ENCODE results near the gene TNS3. TPM values are rescaled to one million over a fixed set of nuclear protein-coding genes. Genes with fewer than 3 reads are reported as not detected.

Gene TNS3
- total RNA-seq, 1 donor from 2014 or later, result 168 TPM

DNA sequence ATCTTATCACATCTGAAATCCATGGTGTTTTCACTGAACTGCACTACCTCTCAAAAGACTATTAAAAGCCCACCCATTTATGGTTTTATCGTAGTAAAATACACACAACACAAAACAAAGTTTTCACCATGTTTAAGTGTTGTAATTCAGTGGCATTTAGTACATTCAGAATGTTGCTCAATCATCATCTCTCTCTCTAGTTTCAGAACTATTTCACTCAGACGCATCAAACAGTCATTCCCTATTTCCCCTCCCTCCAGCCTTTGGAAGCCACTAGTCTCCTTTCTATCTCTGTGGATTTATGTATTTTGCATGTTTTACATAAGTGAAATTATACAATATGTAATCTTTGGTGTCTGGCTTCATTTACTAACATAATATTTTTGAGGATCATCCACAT lies 332.6 kb downstream of the TNS3 start:
- H3K4me1 ChIP-seq, result peaks cover 10% of the 10 kb centered on the region
- H3K27me3 ChIP-seq, result no peaks in the 10 kb centered on the region
- no peak overlapping the region for H3K27ac ChIP-seq
- DNase-seq, result no peak
- TF ChIP-seq, protein P1, sequence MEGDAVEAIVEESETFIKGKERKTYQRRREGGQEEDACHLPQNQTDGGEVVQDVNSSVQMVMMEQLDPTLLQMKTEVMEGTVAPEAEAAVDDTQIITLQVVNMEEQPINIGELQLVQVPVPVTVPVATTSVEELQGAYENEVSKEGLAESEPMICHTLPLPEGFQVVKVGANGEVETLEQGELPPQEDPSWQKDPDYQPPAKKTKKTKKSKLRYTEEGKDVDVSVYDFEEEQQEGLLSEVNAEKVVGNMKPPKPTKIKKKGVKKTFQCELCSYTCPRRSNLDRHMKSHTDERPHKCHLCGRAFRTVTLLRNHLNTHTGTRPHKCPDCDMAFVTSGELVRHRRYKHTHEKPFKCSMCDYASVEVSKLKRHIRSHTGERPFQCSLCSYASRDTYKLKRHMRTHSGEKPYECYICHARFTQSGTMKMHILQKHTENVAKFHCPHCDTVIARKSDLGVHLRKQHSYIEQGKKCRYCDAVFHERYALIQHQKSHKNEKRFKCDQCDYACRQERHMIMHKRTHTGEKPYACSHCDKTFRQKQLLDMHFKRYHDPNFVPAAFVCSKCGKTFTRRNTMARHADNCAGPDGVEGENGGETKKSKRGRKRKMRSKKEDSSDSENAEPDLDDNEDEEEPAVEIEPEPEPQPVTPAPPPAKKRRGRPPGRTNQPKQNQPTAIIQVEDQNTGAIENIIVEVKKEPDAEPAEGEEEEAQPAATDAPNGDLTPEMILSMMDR (IDR thresholded peaks at IDR 0.05), result no peak
- H3K4me3 ChIP-seq, result no peak overlapping the region
- H3K36me3 ChIP-seq, result no peaks in the 10 kb centered on the region
- intact Hi-C loops (cut with DNase I), result no loop called here
- no peaks in the 10 kb centered on the region for H3K9me3 ChIP-seq
- ATAC-seq, result no peak

DNA sequence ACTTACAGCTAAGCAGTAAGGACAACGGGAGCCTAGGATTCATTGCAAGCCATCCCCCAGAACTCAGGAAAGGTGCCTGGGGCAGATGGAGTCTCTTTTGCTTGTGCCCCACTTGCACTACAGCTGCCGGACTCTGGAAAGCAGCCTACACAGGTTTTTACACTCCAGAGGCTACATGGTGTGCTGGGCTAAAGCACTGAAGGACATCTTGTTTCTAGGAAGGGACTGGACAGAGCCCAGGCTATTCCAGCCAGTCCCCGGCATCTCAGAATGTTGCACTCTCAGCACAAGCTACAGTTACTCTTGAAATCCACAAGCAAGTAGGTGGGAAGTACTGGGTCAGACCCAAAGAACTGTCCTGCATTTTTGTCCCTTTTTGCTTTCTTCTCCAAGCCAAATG lies 333.1 kb downstream of the TNS3 start:
- no peak overlapping the region for H3K27ac ChIP-seq
- ATAC-seq (no peak), DNase-seq (no peak)
- H3K36me3 ChIP-seq, result no peaks in the 10 kb centered on the region
- H3K27me3 ChIP-seq, result no peaks in the 10 kb centered on the region
- no peaks in the 10 kb centered on the region for H3K9me3 ChIP-seq
- TF ChIP-seq, protein P1 (IDR thresholded peaks at IDR 0.05), result no peak
- intact Hi-C loops (cut with DNase I), result no loop called here
- peaks cover 8% of the 10 kb centered on the region for H3K4me1 ChIP-seq
- H3K4me3 ChIP-seq, result no peak overlapping the region

DNA sequence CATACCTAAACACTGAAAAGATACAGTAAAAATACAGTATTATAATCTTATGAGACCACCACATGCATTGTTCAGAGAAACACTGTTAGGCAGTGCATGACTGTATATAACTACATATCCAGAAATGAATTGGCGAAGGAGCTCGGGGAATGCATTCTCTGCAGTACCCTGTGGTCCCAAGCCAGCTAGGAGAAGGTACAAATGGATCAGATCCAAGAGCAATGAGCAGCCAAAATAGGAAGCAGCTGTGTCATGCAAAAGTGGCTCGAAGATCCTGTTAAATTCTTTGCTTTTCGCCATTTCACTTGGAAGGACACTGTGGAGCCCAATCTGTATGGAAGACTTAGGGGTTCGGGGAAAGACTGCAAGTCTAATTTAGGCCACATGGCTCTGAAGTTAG lies 334.8 kb downstream of the TNS3 start:
- no peak overlapping the region for H3K4me3 ChIP-seq
- no peaks in the 10 kb centered on the region for H3K36me3 ChIP-seq
- H3K9me3 ChIP-seq, result no peaks in the 10 kb centered on the region
- intact Hi-C loops (cut with DNase I), result no loop called here
- H3K27ac ChIP-seq, result no peak overlapping the region
- ATAC-seq, result no peak
- TF ChIP-seq, protein P1 (IDR thresholded peaks at IDR 0.05), result no peak
- H3K4me1 ChIP-seq, result no peaks in the 10 kb centered on the region
- DNase-seq, result no peak
- no peaks in the 10 kb centered on the region for H3K27me3 ChIP-seq

DNA sequence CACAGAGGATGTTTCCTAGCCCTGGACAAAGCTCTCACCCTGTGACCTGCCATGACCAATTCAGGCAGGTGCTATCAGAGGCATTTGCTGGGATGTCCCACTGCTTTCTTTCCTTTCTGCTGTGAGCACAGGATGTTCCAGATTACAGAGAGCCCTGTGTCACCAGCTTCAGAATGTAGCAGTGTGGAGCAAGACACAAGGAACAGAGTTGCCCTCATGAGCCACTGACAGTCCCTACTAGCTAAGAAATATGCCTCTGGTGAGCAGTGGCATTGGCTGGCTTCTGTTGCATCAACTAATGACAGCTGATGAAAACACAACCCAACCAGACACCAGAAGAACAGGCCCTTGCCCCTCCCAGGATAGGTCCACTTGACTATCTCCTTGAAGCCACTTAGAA lies 337.2 kb downstream of the TNS3 start:
- H3K36me3 ChIP-seq, result no peaks in the 10 kb centered on the region
- TF ChIP-seq, protein P1 (IDR thresholded peaks at IDR 0.05), result no peak
- intact Hi-C loops (cut with DNase I), result no loop called here
- DNase-seq (no peak), ATAC-seq (no peak)
- H3K4me1 ChIP-seq, result no peaks in the 10 kb centered on the region
- no peak overlapping the region for H3K4me3 ChIP-seq
- no peaks in the 10 kb centered on the region for H3K9me3 ChIP-seq
- H3K27me3 ChIP-seq, result no peaks in the 10 kb centered on the region
- no peak overlapping the region for H3K27ac ChIP-seq

DNA sequence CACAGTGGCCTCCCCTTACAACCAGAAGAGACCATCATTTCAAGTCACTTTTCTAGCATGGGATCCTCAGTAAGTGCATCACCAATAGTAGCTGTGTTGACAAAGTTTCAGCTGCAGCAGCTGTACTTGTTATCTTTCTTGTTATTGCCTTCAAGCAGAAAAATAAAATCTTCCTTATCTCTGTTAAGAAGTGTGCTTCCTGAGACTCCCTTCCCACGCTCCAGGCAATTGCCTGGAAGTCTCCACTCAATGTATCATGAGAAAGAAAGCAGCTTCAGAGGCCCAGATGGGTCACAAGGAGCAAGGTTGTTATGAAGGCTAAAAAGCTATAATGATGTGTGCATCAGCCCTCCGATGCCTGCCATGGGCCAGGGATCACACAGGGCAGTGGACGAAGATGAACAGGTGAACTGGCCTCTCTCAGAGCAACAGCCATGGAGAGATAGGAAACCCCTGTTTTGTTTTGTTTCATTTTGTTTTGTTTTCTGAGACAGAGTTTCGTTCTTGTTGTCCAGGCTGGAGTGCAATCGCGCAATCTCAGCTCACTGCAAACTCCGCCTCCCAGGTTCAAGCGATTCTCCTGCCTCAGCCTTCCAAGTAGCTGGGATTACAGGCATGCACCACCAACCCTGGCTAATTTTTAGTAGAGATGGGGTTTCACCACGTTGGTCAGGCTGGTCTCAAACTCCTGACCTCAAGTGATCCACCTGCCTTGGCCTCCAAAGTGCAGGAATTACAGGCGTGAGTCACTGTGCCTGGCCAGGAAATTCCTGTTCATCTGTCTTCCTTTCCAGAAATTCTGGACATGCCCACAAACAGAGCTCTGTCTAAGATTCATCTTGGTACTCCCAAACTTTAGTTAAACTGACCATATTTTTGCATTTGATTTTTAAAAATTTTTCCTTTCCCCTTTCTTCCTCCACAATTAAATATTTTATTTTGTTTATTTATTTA lies 340.5 kb downstream of the TNS3 start:
- TF ChIP-seq, protein P1 (IDR thresholded peaks at IDR 0.05), result no peak
- intact Hi-C loops (cut with DNase I), result no loop called here
- no peak for ATAC-seq

More for the DNA sequence above, 340.5 kb downstream of the TNS3 start:
- no peak for DNase-seq
- H3K27me3 ChIP-seq, result no peaks in the 10 kb centered on the region
- H3K27ac ChIP-seq, result no peak overlapping the region
- H3K36me3 ChIP-seq, result no peaks in the 10 kb centered on the region
- H3K4me3 ChIP-seq, result no peak overlapping the region
- no peaks in the 10 kb centered on the region for H3K9me3 ChIP-seq
- no peaks in the 10 kb centered on the region for H3K4me1 ChIP-seq
